GM12864 (cell line): ENCODE measurements around the gene STEAP1B.

Experiments used
- DNase-seq: peaks from one replicate; pipeline ENCODE4 v3.0.0-alpha.2; 2011; ENCODE audit warnings: low read depth
- H3K4me3 ChIP-seq: 2 replicates; pipeline ENCODE4 v1.5.1; 2011; ENCODE audit warnings: mild to moderate bottlenecking, low read depth, low read length, control low read depth
- TF ChIP-seq, protein P1 (sequence below): IDR thresholded peaks from 2 replicates; pipeline ENCODE4 v1.5.1; 2011; ENCODE audit warnings: low read depth, mild to moderate bottlenecking, moderate library complexity, low read length, control low read depth, inconsistent platforms; ENCODE audit errors: missing control alignments

The STEAP1B gene

DNA sequence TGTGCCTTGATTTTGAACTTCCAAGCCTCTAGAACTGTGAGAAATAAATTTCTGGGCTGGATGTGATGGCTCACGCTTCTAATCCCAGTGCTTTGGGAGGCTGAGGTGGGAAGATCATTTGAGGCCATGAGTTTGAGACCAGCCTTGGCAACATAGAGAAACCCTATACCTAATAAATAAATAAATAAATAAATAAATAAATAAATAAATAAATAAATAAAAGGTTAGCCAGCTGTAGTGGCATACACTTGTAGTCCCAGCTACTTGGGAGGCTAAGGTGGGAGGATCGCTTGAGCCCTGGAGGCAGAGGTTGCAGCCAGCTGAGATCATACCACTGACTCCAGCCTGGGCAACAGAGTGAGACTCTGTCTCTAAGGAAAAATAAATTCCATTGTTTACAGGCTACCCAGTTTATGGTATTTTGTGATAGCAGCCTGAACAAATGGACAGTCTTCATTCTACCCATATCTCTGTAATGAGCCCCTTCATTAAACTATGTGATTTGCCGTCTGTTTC, 67.7 kb downstream of the STEAP1B start:
- TF ChIP-seq, protein P1, sequence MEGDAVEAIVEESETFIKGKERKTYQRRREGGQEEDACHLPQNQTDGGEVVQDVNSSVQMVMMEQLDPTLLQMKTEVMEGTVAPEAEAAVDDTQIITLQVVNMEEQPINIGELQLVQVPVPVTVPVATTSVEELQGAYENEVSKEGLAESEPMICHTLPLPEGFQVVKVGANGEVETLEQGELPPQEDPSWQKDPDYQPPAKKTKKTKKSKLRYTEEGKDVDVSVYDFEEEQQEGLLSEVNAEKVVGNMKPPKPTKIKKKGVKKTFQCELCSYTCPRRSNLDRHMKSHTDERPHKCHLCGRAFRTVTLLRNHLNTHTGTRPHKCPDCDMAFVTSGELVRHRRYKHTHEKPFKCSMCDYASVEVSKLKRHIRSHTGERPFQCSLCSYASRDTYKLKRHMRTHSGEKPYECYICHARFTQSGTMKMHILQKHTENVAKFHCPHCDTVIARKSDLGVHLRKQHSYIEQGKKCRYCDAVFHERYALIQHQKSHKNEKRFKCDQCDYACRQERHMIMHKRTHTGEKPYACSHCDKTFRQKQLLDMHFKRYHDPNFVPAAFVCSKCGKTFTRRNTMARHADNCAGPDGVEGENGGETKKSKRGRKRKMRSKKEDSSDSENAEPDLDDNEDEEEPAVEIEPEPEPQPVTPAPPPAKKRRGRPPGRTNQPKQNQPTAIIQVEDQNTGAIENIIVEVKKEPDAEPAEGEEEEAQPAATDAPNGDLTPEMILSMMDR = no peak
- no peak overlapping the region for H3K4me3 ChIP-seq
- DNase-seq = no peak

DNA sequence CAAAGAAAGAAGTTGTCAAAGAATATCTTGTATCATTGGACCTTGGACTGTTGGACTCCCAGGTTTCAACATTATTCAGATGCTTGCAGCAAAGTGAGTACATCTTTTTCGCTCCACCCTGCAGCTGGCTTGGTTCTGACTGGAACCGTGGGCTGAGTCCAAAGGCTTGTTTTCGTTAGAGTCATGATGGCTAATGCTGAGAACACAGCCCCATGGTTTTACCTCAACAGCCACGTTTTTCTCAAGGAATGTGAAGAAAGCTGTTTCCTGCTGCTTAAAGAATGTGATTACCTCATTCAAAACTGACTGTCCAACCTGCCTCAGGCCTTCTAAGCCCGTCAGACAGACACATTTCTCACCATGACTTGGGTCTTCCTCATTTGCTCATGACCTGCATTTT, 69.5 kb downstream of the STEAP1B start:
- TF ChIP-seq, protein P1 = no peak
- H3K4me3 ChIP-seq = no peak overlapping the region
- DNase-seq = no peak

DNA sequence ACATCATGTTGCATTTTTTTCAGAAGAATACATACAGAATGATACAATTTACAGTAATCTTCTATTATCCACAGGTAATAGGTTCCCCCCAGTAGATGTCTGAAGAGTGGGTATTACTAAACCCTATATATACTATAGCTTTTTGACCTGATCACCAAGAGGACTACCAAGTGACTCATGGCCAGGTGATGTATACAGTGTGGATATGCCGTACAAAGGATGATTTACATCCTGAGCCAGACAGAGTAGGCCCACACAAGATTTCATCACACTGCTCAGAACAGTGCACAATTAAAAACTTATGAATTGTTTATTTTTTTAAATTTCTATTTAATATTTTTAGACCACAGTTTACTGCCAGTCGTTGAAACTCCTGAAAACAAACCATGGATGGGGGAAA, 70.6 kb downstream of the STEAP1B start:
- TF ChIP-seq, protein P1 = no peak
- DNase-seq = no peak
- no peak overlapping the region for H3K4me3 ChIP-seq

DNA sequence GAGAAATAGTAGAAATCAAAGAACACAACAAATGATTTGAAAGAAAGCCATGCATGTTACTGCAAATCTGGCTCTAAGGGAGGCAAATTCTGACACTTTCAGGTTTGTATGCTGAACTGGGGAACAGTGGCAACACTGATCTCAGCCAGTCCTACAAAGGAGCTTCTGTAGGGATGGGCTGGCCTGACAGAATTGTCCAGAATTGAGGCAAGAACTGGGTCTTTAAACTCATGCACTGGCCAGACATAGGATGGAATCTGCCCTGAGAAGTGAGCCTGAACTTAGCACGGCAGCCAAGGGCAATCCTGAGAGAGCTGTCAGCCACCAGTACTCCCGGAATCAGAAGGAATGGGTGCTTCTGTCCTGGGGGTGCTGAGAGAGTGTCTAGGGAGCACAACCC, 72.1 kb downstream of the STEAP1B start:
- TF ChIP-seq, protein P1 = no peak
- no peak overlapping the region for H3K4me3 ChIP-seq
- no peak for DNase-seq

DNA sequence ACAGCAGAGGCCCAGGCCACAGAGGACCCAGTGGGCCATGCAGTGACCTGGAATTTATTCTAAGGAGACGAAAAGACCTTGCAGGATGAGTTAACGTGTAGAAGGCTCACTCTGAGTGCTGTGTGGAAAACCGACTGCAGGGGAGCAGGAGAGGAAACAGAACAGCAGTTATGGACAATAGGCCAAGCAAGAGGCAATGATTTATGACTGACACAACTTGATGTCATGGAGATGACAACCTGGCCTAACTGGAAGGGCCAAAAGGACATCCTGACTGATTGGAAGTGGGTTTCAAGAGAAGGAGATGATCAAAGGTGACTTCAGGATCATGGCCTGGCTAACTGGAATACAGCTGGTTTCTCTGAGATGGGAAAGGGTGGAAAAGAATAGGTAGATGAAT, 72.9 kb downstream of the STEAP1B start:
- H3K4me3 ChIP-seq = no peak overlapping the region
- DNase-seq = no peak
- TF ChIP-seq, protein P1 = no peak

DNA sequence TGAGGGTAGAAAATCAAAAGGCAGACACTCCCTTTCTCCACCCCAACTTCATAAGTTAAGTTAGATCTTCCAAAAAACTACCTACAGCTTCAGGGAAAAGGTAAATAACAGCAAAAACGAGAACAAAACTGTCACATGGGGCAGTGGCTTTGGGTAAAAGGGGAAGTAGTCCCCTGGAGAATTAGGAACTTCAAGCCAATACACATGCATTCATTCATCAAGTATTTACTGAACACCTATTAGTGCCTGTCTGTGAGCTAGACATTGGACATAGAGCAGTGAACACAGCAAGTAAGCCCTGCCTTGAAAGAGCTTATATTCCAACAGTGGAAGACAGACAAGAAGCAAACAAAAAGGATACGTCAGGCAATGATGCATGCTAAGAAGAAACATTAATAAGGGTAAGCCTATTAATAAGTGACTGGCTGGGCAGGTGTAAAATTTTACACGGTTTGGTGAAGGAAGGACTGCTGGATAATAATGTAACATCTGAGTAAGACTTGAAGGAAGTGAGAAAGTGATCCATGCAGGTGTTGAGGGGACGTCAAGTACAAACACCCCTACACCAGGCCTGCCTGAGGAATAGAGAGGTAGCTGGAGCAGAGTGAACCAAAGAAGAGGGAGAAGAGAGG, 73.4 kb downstream of the STEAP1B start:
- TF ChIP-seq, protein P1 = no peak
- no peak for DNase-seq
- no peak overlapping the region for H3K4me3 ChIP-seq

DNA sequence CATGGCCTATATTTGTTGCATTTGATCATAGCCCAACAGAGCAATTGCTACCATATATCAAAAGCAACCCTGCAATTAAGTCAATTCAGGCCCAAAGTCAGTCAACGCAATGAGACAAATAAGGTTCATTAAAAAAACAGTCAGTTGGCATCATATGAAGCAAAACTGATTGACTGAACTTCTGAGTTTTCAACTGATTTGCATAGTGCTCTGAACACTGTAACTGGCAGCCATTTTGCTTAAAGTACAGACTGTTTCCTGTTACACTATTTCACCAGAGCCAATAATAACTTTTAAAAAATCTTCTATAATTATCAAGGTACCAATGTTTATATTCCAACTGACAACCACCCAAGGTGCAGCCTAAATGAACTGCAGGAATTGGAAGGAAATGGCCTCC, 74.6 kb downstream of the STEAP1B start:
- TF ChIP-seq, protein P1 = no peak
- H3K4me3 ChIP-seq = no peak overlapping the region
- no peak for DNase-seq
